CD4-positive, alpha-beta memory T cell (primary cell): Measurements from ENCODE around the gene SKI. TPM values are rescaled to one million over a fixed set of nuclear protein-coding genes. Genes with fewer than 3 reads are reported as not detected.

Source experiments
- CTCF ChIA-PET: fragments of 350-600 bp; sonication (Branson Sonifier 250); formaldehyde crosslinking; loops from one replicate; lab custom pipeline; 2021; ENCODE audit warnings: inconsistent platforms; ENCODE audit not compliant: partially characterized antibody; lab: Charles Lee
- POLR2A ChIA-PET: fragments of 350-600 bp; sonication (Branson Sonifier 250); formaldehyde crosslinking; loops from one replicate; lab custom pipeline; 2021; ENCODE audit not compliant: partially characterized antibody; lab: Charles Lee
- DNase-seq, 5 donors: peaks; one replicate each; pipeline versions ENCODE4 v3.0.0 to v3.0.0-alpha.2; 2020 to 2022; ENCODE audit warnings: mixed read lengths in 1 of 5
- H3K27ac ChIP-seq: one replicate; pipeline ENCODE4 v1.7.0; 2013; ENCODE audit warnings: low read depth, low read length
- H3K27me3 ChIP-seq: 2 replicates; pipeline ENCODE4 v1.7.0; 2013; ENCODE audit warnings: mild to moderate bottlenecking, low read length, moderate library complexity; ENCODE audit not compliant: insufficient read depth
- H3K36me3 ChIP-seq: 2 replicates; pipeline ENCODE4 v1.7.0; 2013; ENCODE audit warnings: mild to moderate bottlenecking, low read length, moderate library complexity; ENCODE audit not compliant: insufficient read depth
- H3K4me1 ChIP-seq: 2 replicates; pipeline ENCODE4 v1.7.0; 2013; ENCODE audit warnings: mild to moderate bottlenecking, low read length, moderate library complexity; ENCODE audit not compliant: insufficient read depth
- H3K4me3 ChIP-seq, 2 donors: one replicate each; pipeline ENCODE4 v1.7.0; 2013; ENCODE audit warnings: low read length in 2 of 2, mild to moderate bottlenecking in 1 of 2
- H3K9me3 ChIP-seq, 2 donors: one replicate each; pipeline ENCODE4 v1.7.0; 2013; ENCODE audit warnings: low read length in 2 of 2, control low read depth in 1 of 2; ENCODE audit not compliant: control insufficient read depth in 1 of 2
- H3K27ac Mint-ChIP-seq, 7 donors: one replicate each; pipeline ENCODE4 v1.8.0; 2020 to 2021; ENCODE audit warnings: mixed read lengths in 7 of 7, mild to moderate bottlenecking in 6 of 7, inconsistent platforms in 3 of 7, moderate library complexity in 3 of 7
- H3K27me3 Mint-ChIP-seq, 2 donors: one replicate each; pipeline ENCODE4 v1.8.0; 2020 to 2021; ENCODE audit warnings: mixed read lengths in 2 of 2
- H3K36me3 Mint-ChIP-seq, 2 donors: one replicate each; pipeline ENCODE4 v1.8.0; 2020 to 2021; ENCODE audit warnings: mixed read lengths in 2 of 2, inconsistent platforms in 1 of 2, mild to moderate bottlenecking in 1 of 2
- H3K4me1 Mint-ChIP-seq, 4 donors: one replicate each; pipeline ENCODE4 v1.8.0; 2020 to 2021; ENCODE audit warnings: mixed read lengths in 4 of 4, mild to moderate bottlenecking in 1 of 4
- H3K4me3 Mint-ChIP-seq, 8 donors: one replicate each; pipeline ENCODE4 v1.8.0; 2020 to 2021; ENCODE audit warnings: mixed read lengths in 8 of 8, mild to moderate bottlenecking in 7 of 8, moderate library complexity in 6 of 8, inconsistent platforms in 3 of 8
- H3K9me3 Mint-ChIP-seq, 8 donors: one replicate each; pipeline ENCODE4 v1.8.0; 2020 to 2021; ENCODE audit warnings: mixed read lengths in 8 of 8, mild to moderate bottlenecking in 5 of 8, inconsistent platforms in 3 of 8, moderate library complexity in 1 of 8
- intact Hi-C: fragments of 100-400 bp; cut with micrococcal nuclease; formaldehyde crosslinking; loops from one replicate; pipeline ENCODE4 v1.15.1; 2023
- polyA plus RNA-seq, 2 donors: library from polyadenylated mRNA; unstranded; fragments of 300-500 nt; fragmentation: Illumina TruSeq; gene quantifications; one replicate each; pipeline ENCODE4 v1.2.3, GENCODE V29; 2021
- total RNA-seq, 2 experiments: library from RNA; stranded (reverse); gene quantifications; one replicate each; pipeline ENCODE4 v1.2.3, GENCODE V29; 2021

The SKI gene
- total and polyA plus RNA-seq, 4 experiments from 2014 or later = 0.08 to 104 (median 48.5) TPM

DNA sequence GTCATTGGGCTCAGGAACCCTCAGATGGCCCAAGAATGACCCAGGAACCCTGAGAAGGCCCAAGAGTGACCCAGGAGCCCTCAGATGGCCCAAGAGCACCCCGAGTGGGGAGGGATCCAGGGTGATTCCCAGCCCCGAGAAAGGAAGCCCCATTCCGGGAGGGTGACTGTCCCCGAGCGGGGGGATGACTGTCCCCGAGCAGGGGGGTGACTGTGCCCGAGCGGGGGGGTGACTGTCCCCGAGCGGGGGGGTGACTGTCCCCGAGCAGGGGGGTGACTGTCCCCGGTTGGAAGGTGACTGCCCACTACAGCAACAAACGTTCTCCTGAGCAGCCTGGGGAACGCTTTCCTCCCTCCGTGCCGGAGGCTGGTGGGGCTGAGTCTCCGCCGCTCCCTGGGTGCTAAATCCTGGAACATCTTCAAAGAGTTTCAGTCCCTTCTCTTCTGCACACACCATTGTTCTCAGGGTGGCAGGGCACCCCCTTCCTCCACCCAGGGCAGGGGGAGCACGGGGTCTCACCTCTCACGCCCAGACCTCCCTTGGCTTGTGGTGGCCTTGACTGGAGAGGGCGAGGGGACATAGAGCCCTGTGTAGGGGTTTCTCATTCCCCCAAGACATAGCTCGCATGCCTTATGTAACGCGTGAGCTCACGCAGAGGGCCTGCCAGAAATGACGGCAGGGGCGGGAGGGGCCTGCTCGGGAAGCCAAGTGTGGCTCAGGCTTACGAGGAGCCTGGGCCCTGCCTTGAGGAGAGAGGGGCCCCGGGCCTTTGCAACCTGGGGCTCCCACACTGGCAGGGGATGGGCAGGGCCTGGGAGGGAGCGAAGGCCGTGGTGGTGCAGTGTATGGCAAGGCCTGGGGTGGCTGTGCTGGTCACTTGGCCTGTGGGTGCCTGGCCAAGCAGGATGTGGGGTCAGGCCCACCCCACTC is 14.3 kb upstream of the SKI start:
- Histone ChIP-seq H3K27me3 (no peaks in the 10 kb centered on the region), H3K4me1 (peaks cover 15% of the 10 kb centered on the region), H3K36me3 (no peaks in the 10 kb centered on the region), H3K4me3 (no peak overlapping the region), H3K9me3 (no peaks in the 10 kb centered on the region), H3K27ac (no peak overlapping the region)
- Mint-ChIP-seq H3K36me3 (no peaks in the 10 kb centered on the region), H3K4me1 (peaks cover 0 to 9% (median 2%) of the 10 kb centered on the region in 4 donors), H3K9me3 (no peaks in the 10 kb centered on the region), H3K27ac (no peak overlapping the region), H3K4me3 (no peak overlapping the region), H3K27me3 (no peaks in the 10 kb centered on the region)
- POLR2A ChIA-PET = interaction anchor here (0.6 kb wide), 1 partner anchor 9 kb away, joined by 3 read pairs; no protein-coding TSS in a partner anchor
- CTCF ChIA-PET = no interaction called here
- peak in 1 of 5 donors; percentile 34 for DNase-seq
- intact Hi-C loops = no loop called here

DNA sequence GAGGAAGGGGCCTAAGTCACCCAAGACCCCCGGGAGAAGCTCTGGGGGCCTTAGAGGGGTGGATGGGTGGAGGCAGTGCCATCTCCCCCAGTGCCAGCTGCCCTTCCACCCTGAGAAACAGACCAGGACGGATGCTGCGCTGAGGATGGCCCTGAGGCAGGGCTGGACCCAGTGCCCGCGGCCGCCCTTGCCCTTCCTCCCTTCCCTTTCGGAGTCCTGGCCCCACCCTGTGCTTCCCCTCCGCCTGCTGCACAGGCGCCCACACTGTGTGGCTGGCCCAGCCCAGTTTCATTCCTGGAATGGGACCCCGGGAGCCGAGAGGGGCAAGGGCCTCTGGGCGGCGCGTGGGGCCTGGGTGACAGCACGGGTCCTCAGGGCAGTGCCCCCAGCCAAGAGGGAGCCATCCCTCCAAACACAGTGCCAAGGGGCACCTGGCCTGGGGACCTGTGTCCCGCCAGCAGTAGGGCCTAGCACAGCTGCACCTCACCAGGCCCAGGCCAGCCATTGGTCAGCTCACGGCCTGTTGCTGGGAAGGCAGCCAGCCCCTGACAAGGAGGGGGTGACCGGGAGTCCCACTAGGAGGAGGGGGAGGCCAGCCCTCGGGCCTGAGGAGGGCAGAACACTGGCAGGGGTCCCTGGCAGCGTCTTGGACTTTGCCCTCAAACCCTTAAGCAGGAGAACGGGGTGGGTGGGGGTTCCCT is 13.4 kb upstream of the SKI start:
- H3K4me3 ChIP-seq = no peak overlapping the region
- H3K36me3 ChIP-seq = no peaks in the 10 kb centered on the region
- no peak overlapping the region for H3K27ac ChIP-seq
- no peak overlapping the region for H3K27ac Mint-ChIP-seq
- H3K4me1 ChIP-seq = peaks cover 15% of the 10 kb centered on the region
- H3K9me3 ChIP-seq = no peaks in the 10 kb centered on the region
- CTCF ChIA-PET = no interaction called here
- no peaks in the 10 kb centered on the region for H3K36me3 Mint-ChIP-seq
- H3K4me3 Mint-ChIP-seq = no peak overlapping the region
- no peaks in the 10 kb centered on the region for H3K27me3 Mint-ChIP-seq
- intact Hi-C loops = no loop called here
- POLR2A ChIA-PET = interaction anchor here (0.6 kb wide), 1 partner anchor 8 kb away, joined by 3 read pairs; no protein-coding TSS in a partner anchor
- no peaks in the 10 kb centered on the region for H3K9me3 Mint-ChIP-seq
- no peaks in the 10 kb centered on the region for H3K27me3 ChIP-seq
- no peak for DNase-seq
- H3K4me1 Mint-ChIP-seq = peaks cover 0 to 9% (median 2%) of the 10 kb centered on the region in 4 donors

- Mint-ChIP-seq H3K4me3 (no peak overlapping the region), H3K36me3 (no peaks in the 10 kb centered on the region), H3K9me3 (no peaks in the 10 kb centered on the region), H3K4me1 (peaks cover 0 to 9% (median 2%) of the 10 kb centered on the region in 4 donors), H3K27ac (no peak overlapping the region), H3K27me3 (no peaks in the 10 kb centered on the region)
- Histone ChIP-seq H3K4me3 (no peak overlapping the region), H3K27me3 (no peaks in the 10 kb centered on the region), H3K27ac (no peak overlapping the region), H3K9me3 (no peaks in the 10 kb centered on the region), H3K36me3 (no peaks in the 10 kb centered on the region), H3K4me1 (peaks cover 15% of the 10 kb centered on the region)
- intact Hi-C loops = no loop called here
- POLR2A ChIA-PET = no interaction called here
- DNase-seq = no peak
- CTCF ChIA-PET = no interaction called here
These were observed 12.8 kb upstream of the SKI start for GRCh38 chr1:2215329-2215728.

DNA sequence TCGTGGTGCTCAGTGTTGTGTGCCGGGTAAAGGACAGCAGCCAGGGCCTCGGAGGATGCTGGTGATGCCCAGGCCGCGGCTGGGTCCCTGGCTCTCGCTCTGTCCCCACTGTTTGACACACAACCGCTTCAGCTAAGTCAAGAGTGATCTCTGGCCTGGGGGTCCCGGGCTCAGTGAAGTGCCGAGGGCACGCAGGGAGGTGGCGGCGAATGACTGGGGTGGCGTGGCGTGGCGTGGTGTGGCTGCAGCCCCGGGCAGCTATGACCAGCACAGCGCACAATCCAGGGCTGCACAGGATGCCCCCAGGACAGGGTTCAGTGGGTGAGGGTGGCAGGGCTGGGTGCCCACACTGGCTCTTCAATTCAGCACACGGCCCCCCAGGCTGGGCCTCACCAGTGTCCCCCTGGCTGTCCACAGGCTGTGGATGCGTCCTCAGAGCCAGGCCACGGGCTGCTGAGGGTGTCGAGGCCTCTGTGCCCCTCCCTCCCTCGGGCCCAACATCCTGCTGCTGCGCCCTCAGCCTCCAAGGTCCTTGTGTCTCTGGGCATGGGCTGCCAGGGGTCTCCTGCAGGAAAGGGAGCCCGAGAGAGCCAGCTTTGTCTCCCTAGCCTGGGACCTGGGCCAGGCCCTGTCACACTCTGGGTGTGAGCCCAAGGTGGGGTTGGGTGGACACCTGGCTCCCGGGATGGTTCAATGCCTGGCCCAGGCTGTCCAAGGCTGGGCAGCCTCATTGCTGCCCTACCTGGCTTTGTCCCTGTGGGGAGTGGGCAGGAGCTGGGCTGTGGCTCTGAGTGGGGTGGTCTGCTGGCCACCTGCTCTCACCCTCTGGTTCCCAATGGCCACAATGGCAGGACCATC is 12.0 kb upstream of the SKI start:
- H3K9me3 ChIP-seq = no peaks in the 10 kb centered on the region
- no peaks in the 10 kb centered on the region for H3K36me3 ChIP-seq
- ChIA-PET POLR2A (no interaction called here), CTCF (no interaction called here)
- H3K27me3 Mint-ChIP-seq = no peaks in the 10 kb centered on the region
- no peak overlapping the region for H3K4me3 Mint-ChIP-seq
- peaks cover 15% of the 10 kb centered on the region for H3K4me1 ChIP-seq
- no peak for DNase-seq
- peaks cover 0 to 9% (median 2%) of the 10 kb centered on the region in 4 donors for H3K4me1 Mint-ChIP-seq
- peak overlapping the region in 1 of 7 donors; percentile 18 for H3K27ac Mint-ChIP-seq
- H3K27ac ChIP-seq = no peak overlapping the region
- intact Hi-C loops = no loop called here
- H3K27me3 ChIP-seq = no peaks in the 10 kb centered on the region
- H3K36me3 Mint-ChIP-seq = no peaks in the 10 kb centered on the region
- H3K9me3 Mint-ChIP-seq = no peaks in the 10 kb centered on the region
- H3K4me3 ChIP-seq = no peak overlapping the region

DNA sequence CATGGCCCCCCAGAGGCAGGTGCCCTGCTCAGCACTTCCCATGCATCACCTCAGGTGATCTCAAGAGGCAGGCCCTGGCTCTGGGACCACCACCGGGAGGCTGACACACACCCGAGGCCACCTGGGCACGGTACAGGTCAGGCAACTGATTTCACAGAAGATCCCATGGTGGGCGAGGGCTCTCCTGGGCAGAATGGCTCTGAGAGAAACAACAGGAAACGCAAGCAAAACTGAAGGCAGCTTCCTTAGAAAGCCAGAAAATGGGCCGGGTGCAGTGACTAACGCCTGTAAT is 11.4 kb upstream of the SKI start:
- Mint-ChIP-seq H3K4me3 (no peak overlapping the region), H3K36me3 (no peaks in the 10 kb centered on the region), H3K4me1 (peaks cover 0 to 9% (median 2%) of the 10 kb centered on the region in 4 donors), H3K27me3 (no peaks in the 10 kb centered on the region), H3K27ac (no peak overlapping the region), H3K9me3 (no peaks in the 10 kb centered on the region)
- DNase-seq = no peak
- peaks cover 15% of the 10 kb centered on the region for H3K4me1 ChIP-seq
- no peak overlapping the region for H3K27ac ChIP-seq
- H3K9me3 ChIP-seq = no peaks in the 10 kb centered on the region
- CTCF ChIA-PET = no interaction called here
- POLR2A ChIA-PET = no interaction called here
- H3K36me3 ChIP-seq = no peaks in the 10 kb centered on the region
- no peak overlapping the region for H3K4me3 ChIP-seq
- intact Hi-C loops = no loop called here
- H3K27me3 ChIP-seq = no peaks in the 10 kb centered on the region

- intact Hi-C loops = no loop called here
- H3K9me3 Mint-ChIP-seq = no peaks in the 10 kb centered on the region
These were observed 6.8 kb upstream of the SKI start for GRCh38 chr1:2221271-2221670.

More at GRCh38 chr1:2221271-2221670, 6.8 kb upstream of the SKI start:
- H3K36me3 Mint-ChIP-seq = no peaks in the 10 kb centered on the region
- H3K4me1 Mint-ChIP-seq = peaks cover 0 to 7% (median 2%) of the 10 kb centered on the region in 4 donors
- Histone ChIP-seq H3K36me3 (no peaks in the 10 kb centered on the region), H3K9me3 (no peaks in the 10 kb centered on the region), H3K4me1 (no peaks in the 10 kb centered on the region), H3K27me3 (no peaks in the 10 kb centered on the region), H3K27ac (no peak overlapping the region), H3K4me3 (no peak overlapping the region)
- H3K27ac Mint-ChIP-seq = no peak overlapping the region
- CTCF ChIA-PET = interaction anchor here (0.6 to 1.7 kb wide), 3 partner anchors 9 to 26 kb away, joined by 3 to 7 read pairs (median 5); partner anchors contain the start of gene FAAP20
- no peaks in the 10 kb centered on the region for H3K27me3 Mint-ChIP-seq
- no peak overlapping the region for H3K4me3 Mint-ChIP-seq
- POLR2A ChIA-PET = interaction anchor here (1.1 to 1.2 kb wide), 2 partner anchors 10 to 27 kb away, joined by 3 read pairs; partner anchors contain the start of gene FAAP20
- no peak for DNase-seq
